OCI-M2 (cell line): Measurements from ENCODE around the gene ACACB.

Source experiments
- DNase-seq: peaks from one replicate; lab custom pipeline; 2025; ENCODE audit not compliant: unreplicated experiment; lab: John Stamatoyannopoulos, UW

ACACB gene

GRCh38 chr12:109292342-109292711 lies 175.9 kb downstream of the ACACB start:
- no peak for DNase-seq

GRCh38 chr12:109293106-109293505 lies 176.7 kb downstream of the ACACB start:
- no peak for DNase-seq

- no peak for DNase-seq
Observed at GRCh38 chr12:109294286-109294796, 178.0 kb downstream of the ACACB start.

- no peak for DNase-seq
Observed at GRCh38 chr12:109295764-109296425, 179.5 kb downstream of the ACACB start.

GRCh38 chr12:109296431-109296830 lies 180.0 kb downstream of the ACACB start:
- no peak for DNase-seq

- DNase-seq: no peak
Observed at GRCh38 chr12:109299849-109300248, 183.5 kb downstream of the ACACB start.

GRCh38 chr12:109301643-109302168 lies 185.3 kb downstream of the ACACB start:
- DNase-seq: no peak

- DNase-seq: no peak
Observed at GRCh38 chr12:109302358-109302757, 186.0 kb downstream of the ACACB start.

- DNase-seq: no peak
Observed at GRCh38 chr12:109302770-109303169, 186.4 kb downstream of the ACACB start.

GRCh38 chr12:109304485-109304884 lies 188.1 kb downstream of the ACACB start:
- no peak for DNase-seq

- no peak for DNase-seq
Observed at GRCh38 chr12:109305547-109305946, 189.2 kb downstream of the ACACB start.

GRCh38 chr12:109307051-109307450 lies 190.7 kb downstream of the ACACB start:
- no peak for DNase-seq

- DNase-seq: no peak
Observed at GRCh38 chr12:109308534-109309380, 192.4 kb downstream of the ACACB start, which contains the start of gene FOXN4. Gene FOXN4 (minus strand): TSS chr12:109309284. CDS start chr12:109308321, 963 bp downstream.

GRCh38 chr12:109309381-109310246 lies 193.2 kb downstream of the ACACB start:
- DNase-seq: no peak

- DNase-seq: no peak
Observed at GRCh38 chr12:109310247-109311125, 194.1 kb downstream of the ACACB start.
